WTC11 (cell line): Measurements from ENCODE around the gene MYO1A. TPM values are rescaled to one million over a fixed set of nuclear protein-coding genes. Genes with fewer than 3 reads are reported as not detected.

Experiments used
- ATAC-seq: fragments of 200-7000 bp; cut with Tn5 transposase; 2 replicates; pipeline ENCODE4 v1.10.0; 2021; ENCODE audit warnings: mild to moderate bottlenecking, moderate library complexity
- CTCF ChIA-PET: fragments of 300-600 bp; sonication (Branson Sonifier 250); formaldehyde crosslinking; loops from one replicate; lab custom pipeline; 2021; ENCODE audit warnings: antibody characterized with exemption; lab: Charles Lee
- POLR2A ChIA-PET: fragments of 350-600 bp; sonication (Branson Sonifier 250); formaldehyde crosslinking; loops from one replicate; lab custom pipeline; 2021; ENCODE audit warnings: antibody characterized with exemption; lab: Charles Lee
- DNase-seq: peaks from one replicate; pipeline ENCODE4 v3.0.0; 2021; ENCODE audit warnings: low spot score
- H3K27ac Mint-ChIP-seq: 2 replicates; pipeline ENCODE4 v1.8.0; 2021; ENCODE audit warnings: mixed read lengths
- H3K27me3 Mint-ChIP-seq: 2 replicates; pipeline ENCODE4 v1.8.0; 2021; ENCODE audit warnings: low read depth, mild to moderate bottlenecking, moderate library complexity, mixed read lengths
- H3K36me3 Mint-ChIP-seq: 2 replicates; pipeline ENCODE4 v1.8.0; 2021; ENCODE audit warnings: mixed read lengths
- H3K4me1 Mint-ChIP-seq: 2 replicates; pipeline ENCODE4 v1.8.0; 2022; ENCODE audit warnings: mixed read lengths
- H3K4me3 Mint-ChIP-seq: 2 replicates; pipeline ENCODE4 v1.8.0; 2021; ENCODE audit warnings: mild to moderate bottlenecking, moderate library complexity, mixed read lengths
- H3K9me3 Mint-ChIP-seq: 2 replicates; pipeline ENCODE4 v1.8.0; 2021; ENCODE audit warnings: mixed read lengths
- EMX1 ChIP-seq: fragments of 250-450 bp; sonication (Bioruptor Pico); IDR thresholded peaks from 2 replicates; pipeline ENCODE4 v1.8.0; 2021; ENCODE audit warnings: mild to moderate bottlenecking
- ETV6 ChIP-seq: sonication (generic); formaldehyde crosslinking; IDR thresholded peaks from 2 replicates; pipeline ENCODE4 v1.8.1; 2022; ENCODE audit warnings: mild to moderate bottlenecking, missing genetic modification reagents
- GABPB1 ChIP-seq: sonication (generic); formaldehyde crosslinking; IDR thresholded peaks from 2 replicates; pipeline ENCODE4 v1.8.1; 2023; ENCODE audit warnings: mild to moderate bottlenecking, missing genetic modification reagents
- GTF2I ChIP-seq: fragments of 250-450 bp; sonication (Bioruptor Pico); conservative IDR thresholded peaks from 2 replicates; pipeline ENCODE4 v1.4.0; 2021; ENCODE audit warnings: mild to moderate bottlenecking
- HMGA2 ChIP-seq: fragments of 250-450 bp; sonication (Bioruptor Pico); IDR thresholded peaks from 2 replicates; pipeline ENCODE4 v1.4.0; 2021; ENCODE audit warnings: mild to moderate bottlenecking, moderate library complexity
- JAZF1 ChIP-seq: fragments of 250-450 bp; sonication (Bioruptor Pico); IDR thresholded peaks from 2 replicates; pipeline ENCODE4 v1.9.0; 2021; ENCODE audit warnings: moderate library complexity, mild to moderate bottlenecking, inconsistent platforms
- MYBL2 ChIP-seq: sonication (generic); formaldehyde crosslinking; IDR thresholded peaks from 2 replicates; pipeline ENCODE4 v1.8.1; 2023; ENCODE audit warnings: mild to moderate bottlenecking, moderate library complexity, missing genetic modification reagents
- NFATC4 ChIP-seq: fragments of 250-450 bp; sonication (Bioruptor Pico); IDR thresholded peaks from 2 replicates; pipeline ENCODE4 v1.9.0; 2021; ENCODE audit warnings: mild to moderate bottlenecking
- PRRX2 ChIP-seq: fragments of 250-450 bp; sonication (Bioruptor Pico); IDR thresholded peaks from 2 replicates; pipeline ENCODE4 v1.8.0; 2021; ENCODE audit warnings: mild to moderate bottlenecking
- SMAD4 ChIP-seq: sonication (generic); formaldehyde crosslinking; IDR thresholded peaks from 2 replicates; pipeline ENCODE4 v1.8.0; 2022; ENCODE audit warnings: mild to moderate bottlenecking, missing genetic modification reagents
- ZNF121 ChIP-seq: sonication (generic); formaldehyde crosslinking; IDR thresholded peaks from 2 replicates; pipeline ENCODE4 v1.8.0; 2023; ENCODE audit warnings: missing genetic modification reagents
- total RNA-seq: library from RNA; stranded (reverse); gene quantifications from 3 replicates; pipeline ENCODE4 v1.2.3, GENCODE V29; 2021
- TF ChIP-seq, protein P1 (sequence below): sonication (generic); formaldehyde crosslinking; IDR thresholded peaks from 2 replicates; pipeline ENCODE4 v1.8.0; 2022; ENCODE audit warnings: missing genetic modification reagents
- TF ChIP-seq, protein P2 (sequence below): sonication (generic); formaldehyde crosslinking; IDR thresholded peaks from 2 replicates; pipeline ENCODE4 v1.8.0; 2023; ENCODE audit warnings: missing genetic modification reagents, mild to moderate bottlenecking, borderline replicate concordance
- TF ChIP-seq, protein P3 (sequence below): fragments of 250-450 bp; sonication (Bioruptor Pico); IDR thresholded peaks from 2 replicates; pipeline ENCODE4 v1.8.0; 2021; ENCODE audit warnings: mild to moderate bottlenecking
- TF ChIP-seq, protein P4 (sequence below): sonication (generic); formaldehyde crosslinking; IDR thresholded peaks from 2 replicates; pipeline ENCODE4 v1.8.1; 2023; ENCODE audit warnings: mild to moderate bottlenecking, moderate library complexity, missing genetic modification reagents
- TF ChIP-seq, protein P5 (sequence below): sonication (generic); formaldehyde crosslinking; IDR thresholded peaks from 2 replicates; pipeline ENCODE4 v1.8.0; 2022; ENCODE audit warnings: mild to moderate bottlenecking, missing genetic modification reagents
- TF ChIP-seq, protein P6 (sequence below): sonication (generic); formaldehyde crosslinking; IDR thresholded peaks from 2 replicates; pipeline ENCODE4 v1.8.1; 2022; ENCODE audit warnings: low read depth, mild to moderate bottlenecking, moderate library complexity, missing genetic modification reagents, borderline replicate concordance

Gene MYO1A
- total RNA-seq, 1 experiment from 2014 or later = 0.87 TPM

DNA sequence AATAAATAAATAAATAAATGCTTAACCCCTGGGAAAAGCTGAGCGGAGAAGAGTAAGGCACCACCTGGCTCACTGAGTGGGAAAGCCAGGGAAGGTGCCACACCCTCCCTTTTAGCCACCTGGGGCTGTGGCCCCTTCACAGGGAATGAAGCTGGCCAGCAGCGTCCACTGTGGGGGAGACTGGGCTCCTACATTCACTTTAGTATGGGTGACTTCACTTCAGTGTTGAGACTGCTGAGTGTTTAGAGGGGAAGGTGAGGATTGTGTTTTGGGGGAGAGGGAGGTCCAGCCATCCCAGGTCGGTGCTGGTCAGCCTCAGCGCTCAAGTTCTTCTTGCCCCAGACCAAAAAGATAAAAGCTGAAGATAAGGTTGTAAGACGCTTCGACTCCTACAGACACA lies 40.6 kb upstream of the MYO1A start (continued):
- TF ChIP-seq, protein P1, sequence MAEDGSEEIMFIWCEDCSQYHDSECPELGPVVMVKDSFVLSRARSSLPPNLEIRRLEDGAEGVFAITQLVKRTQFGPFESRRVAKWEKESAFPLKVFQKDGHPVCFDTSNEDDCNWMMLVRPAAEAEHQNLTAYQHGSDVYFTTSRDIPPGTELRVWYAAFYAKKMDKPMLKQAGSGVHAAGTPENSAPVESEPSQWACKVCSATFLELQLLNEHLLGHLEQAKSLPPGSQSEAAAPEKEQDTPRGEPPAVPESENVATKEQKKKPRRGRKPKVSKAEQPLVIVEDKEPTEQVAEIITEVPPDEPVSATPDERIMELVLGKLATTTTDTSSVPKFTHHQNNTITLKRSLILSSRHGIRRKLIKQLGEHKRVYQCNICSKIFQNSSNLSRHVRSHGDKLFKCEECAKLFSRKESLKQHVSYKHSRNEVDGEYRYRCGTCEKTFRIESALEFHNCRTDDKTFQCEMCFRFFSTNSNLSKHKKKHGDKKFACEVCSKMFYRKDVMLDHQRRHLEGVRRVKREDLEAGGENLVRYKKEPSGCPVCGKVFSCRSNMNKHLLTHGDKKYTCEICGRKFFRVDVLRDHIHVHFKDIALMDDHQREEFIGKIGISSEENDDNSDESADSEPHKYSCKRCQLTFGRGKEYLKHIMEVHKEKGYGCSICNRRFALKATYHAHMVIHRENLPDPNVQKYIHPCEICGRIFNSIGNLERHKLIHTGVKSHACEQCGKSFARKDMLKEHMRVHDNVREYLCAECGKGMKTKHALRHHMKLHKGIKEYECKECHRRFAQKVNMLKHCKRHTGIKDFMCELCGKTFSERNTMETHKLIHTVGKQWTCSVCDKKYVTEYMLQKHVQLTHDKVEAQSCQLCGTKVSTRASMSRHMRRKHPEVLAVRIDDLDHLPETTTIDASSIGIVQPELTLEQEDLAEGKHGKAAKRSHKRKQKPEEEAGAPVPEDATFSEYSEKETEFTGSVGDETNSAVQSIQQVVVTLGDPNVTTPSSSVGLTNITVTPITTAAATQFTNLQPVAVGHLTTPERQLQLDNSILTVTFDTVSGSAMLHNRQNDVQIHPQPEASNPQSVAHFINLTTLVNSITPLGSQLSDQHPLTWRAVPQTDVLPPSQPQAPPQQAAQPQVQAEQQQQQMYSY (CRISPR knock-in tag) = no peak
- TF ChIP-seq, all 79 proteins: peak for 0

DNA sequence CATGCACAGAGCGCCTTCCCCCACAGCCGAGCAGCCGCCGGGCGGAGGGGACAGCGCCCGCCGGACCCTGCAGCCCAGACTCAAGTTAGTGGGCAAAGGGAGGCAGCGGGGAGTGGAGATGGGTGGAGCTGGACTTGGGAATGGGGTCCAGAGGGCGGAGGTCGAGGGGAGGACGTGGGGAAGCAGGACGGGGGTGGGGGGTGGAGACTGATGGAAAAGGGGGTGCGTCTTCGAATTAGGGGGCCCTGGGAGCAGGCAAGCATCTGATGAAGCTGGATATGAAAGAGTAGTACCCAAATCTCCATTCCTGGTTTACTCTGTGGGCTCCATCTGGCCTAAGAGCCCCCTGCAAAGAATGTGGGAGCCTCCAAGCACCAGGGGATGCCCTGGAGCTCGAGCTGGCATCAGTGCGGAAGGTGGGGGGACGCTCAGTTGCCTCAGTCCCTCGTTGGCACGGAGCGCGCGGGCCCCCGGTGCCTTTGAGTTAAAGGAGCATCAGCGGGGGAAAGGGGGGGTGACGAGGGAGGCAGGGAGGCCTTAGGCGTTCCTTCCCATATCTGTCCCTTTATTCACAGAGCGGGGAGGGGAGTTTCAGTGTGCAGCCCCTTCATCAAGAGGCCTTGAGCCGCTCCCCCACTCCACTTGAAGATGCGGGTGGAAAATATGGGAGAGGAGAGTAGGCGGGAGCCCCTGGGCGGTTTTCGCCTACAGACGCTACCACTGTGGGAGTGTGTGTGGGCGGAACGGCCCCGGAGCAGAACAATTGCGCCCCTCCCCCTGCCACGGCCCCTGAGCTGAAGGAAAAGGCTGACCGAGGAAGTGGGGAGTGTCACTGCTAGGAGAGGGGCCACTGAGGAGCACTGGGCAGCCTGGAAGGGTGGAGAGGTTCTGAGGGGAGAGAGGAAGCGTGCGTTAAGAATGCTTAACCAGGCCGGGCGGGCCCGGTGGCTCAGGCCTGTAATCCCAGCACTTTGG lies 39.6 kb upstream of the MYO1A start:
- H3K9me3 Mint-ChIP-seq = no peaks in the 10 kb centered on the region
- DNase-seq = peak; percentile 38
- H3K4me3 Mint-ChIP-seq = peak overlapping the region; percentile 88
- ChIA-PET CTCF (interaction anchor here (0.6 to 8.7 kb wide), 10 partner anchors 8 to 850 kb away, joined by 3 to 219 read pairs (median 6); partner anchors contain the start of genes NEMP1 and STAT6), POLR2A (interaction anchor here (1.5 to 4.7 kb wide), 3 partner anchors 10 to 39 kb away, joined by 5 to 65 read pairs (median 33); partner anchors contain the start of genes LRP1, NEMP1 and STAT6)
- no peak overlapping the region for H3K27ac Mint-ChIP-seq
- TF ChIP-seq ZNF121 (CRISPR knock-in tag) = no peak
- TF ChIP-seq JAZF1 = no peak
- TF ChIP-seq GABPB1 (CRISPR knock-in tag) = no peak
- no peak for TF ChIP-seq SMAD4
- TF ChIP-seq, protein P2, sequence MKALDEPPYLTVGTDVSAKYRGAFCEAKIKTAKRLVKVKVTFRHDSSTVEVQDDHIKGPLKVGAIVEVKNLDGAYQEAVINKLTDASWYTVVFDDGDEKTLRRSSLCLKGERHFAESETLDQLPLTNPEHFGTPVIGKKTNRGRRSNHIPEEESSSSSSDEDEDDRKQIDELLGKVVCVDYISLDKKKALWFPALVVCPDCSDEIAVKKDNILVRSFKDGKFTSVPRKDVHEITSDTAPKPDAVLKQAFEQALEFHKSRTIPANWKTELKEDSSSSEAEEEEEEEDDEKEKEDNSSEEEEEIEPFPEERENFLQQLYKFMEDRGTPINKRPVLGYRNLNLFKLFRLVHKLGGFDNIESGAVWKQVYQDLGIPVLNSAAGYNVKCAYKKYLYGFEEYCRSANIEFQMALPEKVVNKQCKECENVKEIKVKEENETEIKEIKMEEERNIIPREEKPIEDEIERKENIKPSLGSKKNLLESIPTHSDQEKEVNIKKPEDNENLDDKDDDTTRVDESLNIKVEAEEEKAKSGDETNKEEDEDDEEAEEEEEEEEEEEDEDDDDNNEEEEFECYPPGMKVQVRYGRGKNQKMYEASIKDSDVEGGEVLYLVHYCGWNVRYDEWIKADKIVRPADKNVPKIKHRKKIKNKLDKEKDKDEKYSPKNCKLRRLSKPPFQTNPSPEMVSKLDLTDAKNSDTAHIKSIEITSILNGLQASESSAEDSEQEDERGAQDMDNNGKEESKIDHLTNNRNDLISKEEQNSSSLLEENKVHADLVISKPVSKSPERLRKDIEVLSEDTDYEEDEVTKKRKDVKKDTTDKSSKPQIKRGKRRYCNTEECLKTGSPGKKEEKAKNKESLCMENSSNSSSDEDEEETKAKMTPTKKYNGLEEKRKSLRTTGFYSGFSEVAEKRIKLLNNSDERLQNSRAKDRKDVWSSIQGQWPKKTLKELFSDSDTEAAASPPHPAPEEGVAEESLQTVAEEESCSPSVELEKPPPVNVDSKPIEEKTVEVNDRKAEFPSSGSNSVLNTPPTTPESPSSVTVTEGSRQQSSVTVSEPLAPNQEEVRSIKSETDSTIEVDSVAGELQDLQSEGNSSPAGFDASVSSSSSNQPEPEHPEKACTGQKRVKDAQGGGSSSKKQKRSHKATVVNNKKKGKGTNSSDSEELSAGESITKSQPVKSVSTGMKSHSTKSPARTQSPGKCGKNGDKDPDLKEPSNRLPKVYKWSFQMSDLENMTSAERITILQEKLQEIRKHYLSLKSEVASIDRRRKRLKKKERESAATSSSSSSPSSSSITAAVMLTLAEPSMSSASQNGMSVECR = no peak
- TF ChIP-seq, protein P3, sequence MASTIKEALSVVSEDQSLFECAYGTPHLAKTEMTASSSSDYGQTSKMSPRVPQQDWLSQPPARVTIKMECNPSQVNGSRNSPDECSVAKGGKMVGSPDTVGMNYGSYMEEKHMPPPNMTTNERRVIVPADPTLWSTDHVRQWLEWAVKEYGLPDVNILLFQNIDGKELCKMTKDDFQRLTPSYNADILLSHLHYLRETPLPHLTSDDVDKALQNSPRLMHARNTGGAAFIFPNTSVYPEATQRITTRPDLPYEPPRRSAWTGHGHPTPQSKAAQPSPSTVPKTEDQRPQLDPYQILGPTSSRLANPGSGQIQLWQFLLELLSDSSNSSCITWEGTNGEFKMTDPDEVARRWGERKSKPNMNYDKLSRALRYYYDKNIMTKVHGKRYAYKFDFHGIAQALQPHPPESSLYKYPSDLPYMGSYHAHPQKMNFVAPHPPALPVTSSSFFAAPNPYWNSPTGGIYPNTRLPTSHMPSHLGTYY (CRISPR knock-in tag) = no peak
- TF ChIP-seq, protein P4, sequence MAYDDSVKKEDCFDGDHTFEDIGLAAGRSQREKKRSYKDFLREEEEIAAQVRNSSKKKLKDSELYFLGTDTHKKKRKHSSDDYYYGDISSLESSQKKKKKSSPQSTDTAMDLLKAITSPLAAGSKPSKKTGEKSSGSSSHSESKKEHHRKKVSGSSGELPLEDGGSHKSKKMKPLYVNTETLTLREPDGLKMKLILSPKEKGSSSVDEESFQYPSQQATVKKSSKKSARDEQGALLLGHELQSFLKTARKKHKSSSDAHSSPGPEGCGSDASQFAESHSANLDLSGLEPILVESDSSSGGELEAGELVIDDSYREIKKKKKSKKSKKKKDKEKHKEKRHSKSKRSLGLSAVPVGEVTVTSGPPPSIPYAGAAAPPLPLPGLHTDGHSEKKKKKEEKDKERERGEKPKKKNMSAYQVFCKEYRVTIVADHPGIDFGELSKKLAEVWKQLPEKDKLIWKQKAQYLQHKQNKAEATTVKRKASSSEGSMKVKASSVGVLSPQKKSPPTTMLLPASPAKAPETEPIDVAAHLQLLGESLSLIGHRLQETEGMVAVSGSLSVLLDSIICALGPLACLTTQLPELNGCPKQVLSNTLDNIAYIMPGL (CRISPR knock-in tag) = 0 out of 2 replicates have a peak, but pooled peaks have one; percentile 22
- TF ChIP-seq EMX1 (CRISPR knock-in tag) = no peak
- no peak for TF ChIP-seq HMGA2 (CRISPR knock-in tag)
- no peak for TF ChIP-seq GTF2I
- TF ChIP-seq, protein P5, sequence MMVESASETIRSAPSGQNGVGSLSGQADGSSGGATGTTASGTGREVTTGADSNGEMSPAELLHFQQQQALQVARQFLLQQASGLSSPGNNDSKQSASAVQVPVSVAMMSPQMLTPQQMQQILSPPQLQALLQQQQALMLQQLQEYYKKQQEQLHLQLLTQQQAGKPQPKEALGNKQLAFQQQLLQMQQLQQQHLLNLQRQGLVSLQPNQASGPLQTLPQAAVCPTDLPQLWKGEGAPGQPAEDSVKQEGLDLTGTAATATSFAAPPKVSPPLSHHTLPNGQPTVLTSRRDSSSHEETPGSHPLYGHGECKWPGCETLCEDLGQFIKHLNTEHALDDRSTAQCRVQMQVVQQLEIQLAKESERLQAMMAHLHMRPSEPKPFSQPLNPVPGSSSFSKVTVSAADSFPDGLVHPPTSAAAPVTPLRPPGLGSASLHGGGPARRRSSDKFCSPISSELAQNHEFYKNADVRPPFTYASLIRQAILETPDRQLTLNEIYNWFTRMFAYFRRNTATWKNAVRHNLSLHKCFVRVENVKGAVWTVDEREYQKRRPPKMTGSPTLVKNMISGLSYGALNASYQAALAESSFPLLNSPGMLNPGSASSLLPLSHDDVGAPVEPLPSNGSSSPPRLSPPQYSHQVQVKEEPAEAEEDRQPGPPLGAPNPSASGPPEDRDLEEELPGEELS (CRISPR knock-in tag) = 0 out of 2 replicates have a peak, but pooled peaks have one; percentile 42
- no peak for TF ChIP-seq PRRX2
- TF ChIP-seq, protein P6, sequence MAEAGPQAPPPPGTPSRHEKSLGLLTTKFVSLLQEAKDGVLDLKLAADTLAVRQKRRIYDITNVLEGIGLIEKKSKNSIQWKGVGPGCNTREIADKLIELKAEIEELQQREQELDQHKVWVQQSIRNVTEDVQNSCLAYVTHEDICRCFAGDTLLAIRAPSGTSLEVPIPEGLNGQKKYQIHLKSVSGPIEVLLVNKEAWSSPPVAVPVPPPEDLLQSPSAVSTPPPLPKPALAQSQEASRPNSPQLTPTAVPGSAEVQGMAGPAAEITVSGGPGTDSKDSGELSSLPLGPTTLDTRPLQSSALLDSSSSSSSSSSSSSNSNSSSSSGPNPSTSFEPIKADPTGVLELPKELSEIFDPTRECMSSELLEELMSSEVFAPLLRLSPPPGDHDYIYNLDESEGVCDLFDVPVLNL = no peak
- TF ChIP-seq NFATC4 (CRISPR knock-in tag) = no peak
- TF ChIP-seq ETV6 = peak; percentile 48; the same call in 1 of the 2 replicates
- no peak for TF ChIP-seq MYBL2 (CRISPR knock-in tag)
- peaks cover 46% of the 10 kb centered on the region for H3K4me1 Mint-ChIP-seq
- H3K27me3 Mint-ChIP-seq = no peaks in the 10 kb centered on the region; the same call in 1 of the 2 replicates
- ATAC-seq = no peak
- H3K36me3 Mint-ChIP-seq = peaks cover 12% of the 10 kb centered on the region
